ENCODE results near the gene CSF2.
"Not testable (repeated sequence)": the region's sequence is repeated elsewhere in the genome, so short reads cannot be mapped to it uniquely, and the experiment has no call there.

The CSF2 gene

DNA sequence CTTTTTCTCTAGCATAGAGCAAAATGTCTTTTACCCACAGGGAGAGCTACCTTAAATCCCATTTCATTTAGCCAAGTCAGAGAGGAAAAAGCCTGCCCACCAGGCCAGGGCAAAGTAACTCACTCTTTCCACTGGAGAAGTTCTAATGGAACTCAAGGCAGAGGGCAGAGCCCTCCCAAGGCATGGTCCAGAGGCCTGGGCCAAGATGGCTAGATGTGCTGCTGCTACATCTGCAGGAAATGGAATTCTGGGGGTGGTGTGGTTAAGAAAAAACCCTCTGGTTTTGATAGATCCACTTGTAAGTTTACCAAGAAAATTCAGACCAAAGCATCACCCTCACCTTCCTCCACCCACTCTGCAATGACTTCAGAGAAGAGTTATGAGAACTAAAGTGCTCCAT, 37.3 kb downstream of the CSF2 start:
- peak; percentile 50 for DNase-seq (ENCODE audit: low spot score)

DNA sequence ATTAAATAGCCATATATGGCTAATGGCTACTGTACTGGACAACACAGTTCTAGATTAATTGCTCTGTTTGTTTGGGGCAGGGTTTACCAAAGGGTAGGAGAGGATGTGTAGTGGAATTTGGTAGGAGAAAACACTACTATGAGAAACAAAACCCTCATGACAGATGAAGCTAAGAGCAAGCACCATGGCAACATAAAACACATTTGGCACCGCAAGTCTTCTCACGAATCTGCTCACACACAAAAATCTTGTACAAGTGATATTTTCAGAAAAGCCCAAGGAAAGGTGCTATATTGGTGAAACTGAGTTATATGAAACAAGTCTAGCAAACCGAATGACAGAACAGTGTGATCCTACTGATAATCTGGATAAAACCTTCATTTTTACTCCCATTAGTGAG, 38.5 kb downstream of the CSF2 start:
- DNase-seq (ENCODE audit: low spot score) = no peak

DNA sequence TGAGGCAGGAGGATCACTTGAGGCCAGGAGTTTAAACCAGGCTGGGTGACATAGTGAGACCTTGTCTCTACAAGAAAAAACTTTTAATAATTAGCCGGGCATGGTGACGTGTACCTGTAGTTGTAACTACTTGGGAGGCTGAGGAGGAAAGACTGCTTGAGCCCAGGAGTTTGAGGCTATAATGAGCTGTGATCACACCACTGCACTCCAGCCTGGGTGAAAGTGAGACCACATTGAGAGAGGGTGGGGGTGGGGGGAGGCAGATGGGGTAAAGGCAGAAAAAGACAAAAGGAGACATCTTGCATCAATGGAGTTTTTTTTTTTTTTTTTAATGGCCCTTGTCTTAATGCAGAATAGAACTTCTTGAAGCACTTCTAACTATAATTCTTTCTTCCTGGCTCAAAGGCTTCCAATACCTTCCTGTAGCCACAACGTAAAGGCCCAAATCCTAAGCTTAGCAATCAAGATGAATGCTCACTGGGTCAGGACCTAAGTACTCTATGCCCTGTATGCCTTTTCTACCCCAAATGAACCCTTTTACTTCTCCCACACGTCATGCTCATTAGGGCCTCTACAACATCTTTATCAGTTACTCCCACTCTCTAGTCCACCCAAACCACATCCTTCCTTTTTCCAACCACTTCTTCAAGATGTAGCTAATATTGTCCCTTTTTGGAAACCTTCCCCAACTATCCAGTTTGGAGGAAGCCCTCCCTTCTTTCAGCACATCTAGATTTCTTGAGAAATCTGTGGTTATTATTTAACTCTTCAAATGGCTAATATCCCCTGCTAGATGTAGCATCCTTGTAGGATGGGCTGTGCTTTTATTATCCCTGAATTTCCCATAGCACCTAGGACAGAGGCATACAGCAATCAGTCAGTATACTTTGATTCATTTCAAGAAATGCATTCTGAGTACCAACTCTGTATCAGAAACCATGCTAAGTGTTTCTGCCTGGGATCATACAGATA, 40.8 kb downstream of the CSF2 start:
- peak; percentile 42 for DNase-seq (ENCODE audit: low spot score)

DNA sequence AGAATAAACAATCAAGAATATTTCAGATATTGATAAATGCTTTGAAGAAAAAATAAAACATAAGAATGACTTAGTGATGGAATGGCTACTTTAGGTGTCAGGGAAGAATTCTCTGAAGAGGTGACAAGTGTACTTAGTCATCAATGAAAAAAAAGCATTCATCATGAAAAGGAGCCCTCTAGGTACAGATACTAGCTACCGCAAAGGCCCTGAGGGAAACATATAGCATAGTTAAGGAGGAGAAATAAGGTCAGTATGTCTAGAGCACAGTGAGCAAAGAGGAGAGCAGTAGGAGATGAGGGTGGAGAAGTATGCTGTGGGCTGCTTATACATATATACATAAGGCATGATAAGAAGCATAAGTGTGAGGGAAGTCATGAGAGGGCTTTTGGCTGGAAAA, 41.8 kb downstream of the CSF2 start:
- DNase-seq (ENCODE audit: low spot score) = no peak

DNA sequence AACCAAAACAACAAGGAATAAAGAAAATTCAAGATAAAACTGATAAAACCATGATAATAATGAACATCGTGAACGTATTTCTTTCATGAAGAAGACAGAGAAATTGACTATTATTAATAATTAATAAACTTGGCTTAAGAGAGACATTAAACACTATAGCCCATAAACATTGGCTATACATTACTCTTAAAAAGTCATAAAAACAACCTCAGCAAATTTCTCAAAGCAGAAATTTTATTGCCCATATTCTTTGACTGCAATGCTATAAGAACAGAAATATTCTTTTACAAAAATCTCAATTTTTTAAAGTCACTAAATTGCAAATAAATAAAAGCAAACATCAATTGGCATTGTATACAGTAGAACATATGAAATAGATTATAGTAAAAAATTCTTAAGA, 42.5 kb downstream of the CSF2 start:
- DNase-seq (ENCODE audit: low spot score) = no peak

DNA sequence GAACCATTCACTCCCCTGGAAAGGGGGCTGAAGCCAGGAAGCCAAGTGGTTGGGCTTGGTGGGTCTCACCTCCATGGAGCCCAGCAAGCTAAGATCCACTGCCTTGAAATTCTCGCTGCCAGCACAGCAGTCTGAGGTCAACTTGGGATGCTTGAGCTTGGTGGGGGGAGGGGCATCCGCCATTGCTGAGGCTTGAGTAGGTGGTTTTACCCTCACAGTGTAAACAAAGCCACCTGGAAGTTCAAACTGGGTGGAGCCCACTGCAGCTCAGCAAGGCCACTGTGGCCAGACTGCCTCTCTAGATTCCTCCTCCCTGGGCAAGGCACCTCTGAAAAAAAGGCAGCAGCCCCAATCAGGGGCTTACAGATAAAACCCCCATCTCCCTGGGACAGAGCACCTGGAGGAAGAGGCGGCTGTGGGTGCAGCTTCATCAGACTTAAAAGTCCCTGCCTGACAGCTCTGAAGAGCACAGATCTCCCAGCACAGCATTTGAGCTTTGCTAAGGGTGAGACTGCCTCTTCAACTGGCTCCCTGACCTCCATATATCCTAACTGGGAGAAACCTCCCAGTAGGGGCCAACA, 43.4 kb downstream of the CSF2 start:
- DNase-seq (ENCODE audit: low spot score) = not testable (repeated sequence)

DNA sequence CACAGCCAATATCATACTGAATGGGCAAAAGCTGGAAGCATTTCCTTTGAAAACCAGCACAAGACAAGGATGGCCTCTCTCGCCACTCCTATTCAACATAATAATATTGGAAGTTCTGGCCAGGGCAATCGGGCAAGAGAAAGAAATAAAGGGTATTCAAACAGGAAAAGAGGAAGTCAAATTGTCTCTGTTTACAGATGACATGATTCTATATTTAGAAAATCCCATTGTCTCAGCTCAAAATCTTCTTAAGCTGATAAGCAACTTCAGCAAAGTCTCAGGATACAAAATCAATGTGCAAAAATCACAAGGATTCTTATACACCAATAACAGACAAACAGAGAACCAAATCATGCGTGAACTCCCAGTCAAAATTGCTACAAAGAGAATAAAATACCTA, 47.1 kb downstream of the CSF2 start:
- not testable (repeated sequence) for DNase-seq (ENCODE audit: low spot score)

DNA sequence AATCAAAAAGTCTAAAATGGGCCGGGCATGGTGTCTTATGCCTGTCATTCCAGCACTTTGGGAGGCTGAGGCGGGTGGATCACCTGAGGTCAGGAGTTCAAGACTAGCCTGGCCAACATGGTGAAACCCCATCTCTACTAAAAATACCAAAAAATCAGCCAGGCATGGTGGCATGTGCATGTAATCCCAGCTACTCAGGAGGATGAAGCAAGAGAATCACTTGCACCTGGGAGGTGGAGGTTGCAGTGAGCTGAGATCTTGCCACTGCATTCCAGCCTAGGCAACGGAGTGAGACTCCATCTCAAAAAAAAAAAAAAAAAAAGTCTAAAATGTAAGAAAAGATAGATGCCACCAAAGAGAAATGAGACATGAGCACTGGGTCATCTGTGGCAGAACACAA, 49.4 kb downstream of the CSF2 start:
- DNase-seq (ENCODE audit: low spot score) = not testable (repeated sequence)

DNA sequence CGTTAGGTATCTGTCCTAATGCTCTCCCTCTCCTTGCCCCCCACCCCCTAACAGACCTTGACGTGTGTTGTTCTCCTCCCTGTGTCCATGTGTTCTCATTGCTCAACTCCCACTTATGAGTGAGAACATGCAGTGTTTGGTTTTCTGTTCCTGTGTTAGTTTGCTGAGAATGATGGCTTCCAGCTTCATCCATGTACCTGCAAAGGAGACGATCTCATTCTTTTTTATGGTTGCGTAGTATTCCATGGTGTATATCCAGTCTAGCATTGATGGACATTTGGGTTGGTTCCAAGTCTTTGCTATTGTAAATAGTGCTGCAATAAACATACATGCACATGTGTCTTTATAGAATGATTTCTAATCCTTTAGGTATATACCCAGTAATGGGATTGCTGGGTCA, 50.0 kb downstream of the CSF2 start:
- DNase-seq (ENCODE audit: low spot score) = not testable (repeated sequence)
